ENCODE data around the gene ZNF148.

Gene ZNF148

GRCh38 chr3:125334675-125335560, 40.2 kb downstream of the ZNF148 start:
- no peak for DNase-seq (ENCODE audit: low read depth in 3 of 3)

- DNase-seq (ENCODE audit: low read depth in 3 of 3): no peak
Observed at GRCh38 chr3:125332504-125332903, 42.6 kb downstream of the ZNF148 start.

- no peak for DNase-seq (ENCODE audit: low read depth in 3 of 3)
Observed at GRCh38 chr3:125331243-125331642, 43.9 kb downstream of the ZNF148 start.

GRCh38 chr3:125326957-125327356, 48.2 kb downstream of the ZNF148 start:
- DNase-seq (ENCODE audit: low read depth in 3 of 3): no peak

- no peak for DNase-seq (ENCODE audit: low read depth in 3 of 3)
Observed at GRCh38 chr3:125325746-125326145, 49.4 kb downstream of the ZNF148 start.

- no peak for DNase-seq (ENCODE audit: low read depth in 3 of 3)
Observed at GRCh38 chr3:125324341-125324740, 50.8 kb downstream of the ZNF148 start.

- no peak for DNase-seq (ENCODE audit: low read depth in 3 of 3)
Observed at GRCh38 chr3:125322917-125323316, 52.2 kb downstream of the ZNF148 start.

- DNase-seq (ENCODE audit: low read depth in 3 of 3): no peak
Observed at GRCh38 chr3:125322166-125322565, 53.0 kb downstream of the ZNF148 start.

- DNase-seq (ENCODE audit: low read depth in 3 of 3): no peak
Observed at GRCh38 chr3:125319765-125320164, 55.4 kb downstream of the ZNF148 start.

GRCh38 chr3:125318871-125319270, 56.3 kb downstream of the ZNF148 start:
- no peak for DNase-seq (ENCODE audit: low read depth in 3 of 3)

- no peak for DNase-seq (ENCODE audit: low read depth in 3 of 3)
Observed at GRCh38 chr3:125318167-125318865, 56.8 kb downstream of the ZNF148 start.

GRCh38 chr3:125317761-125318160, 57.4 kb downstream of the ZNF148 start:
- no peak for DNase-seq (ENCODE audit: low read depth in 3 of 3)

- no peak for DNase-seq (ENCODE audit: low read depth in 3 of 3)
Observed at GRCh38 chr3:125316949-125317348, 58.2 kb downstream of the ZNF148 start.

GRCh38 chr3:125316246-125316645, 58.9 kb downstream of the ZNF148 start:
- no peak for DNase-seq (ENCODE audit: low read depth in 3 of 3)

GRCh38 chr3:125313060-125313635, 62.0 kb downstream of the ZNF148 start:
- no peak for DNase-seq (ENCODE audit: low read depth in 3 of 3)

GRCh38 chr3:125310623-125311081, 64.5 kb downstream of the ZNF148 start:
- DNase-seq (ENCODE audit: low read depth in 3 of 3): peak in 2 of 3 experiments; percentile 12 to 42

- DNase-seq (ENCODE audit: low read depth in 3 of 3): no peak
Observed at GRCh38 chr3:125309476-125309875, 65.6 kb downstream of the ZNF148 start.

- no peak for DNase-seq (ENCODE audit: low read depth in 3 of 3)
Observed at GRCh38 chr3:125306620-125307019, 68.5 kb downstream of the ZNF148 start.

- no peak for DNase-seq (ENCODE audit: low read depth in 3 of 3)
Observed at GRCh38 chr3:125302932-125303331, 72.2 kb downstream of the ZNF148 start.

- no peak for DNase-seq (ENCODE audit: low read depth in 3 of 3)
Observed at GRCh38 chr3:125300416-125300815, 74.7 kb downstream of the ZNF148 start.

GRCh38 chr3:125294411-125294810, 80.7 kb downstream of the ZNF148 start:
- no peak for DNase-seq (ENCODE audit: low read depth in 3 of 3)

GRCh38 chr3:125292015-125292414, 83.1 kb downstream of the ZNF148 start:
- DNase-seq (ENCODE audit: low read depth in 3 of 3): no peak
